Keratinocyte (primary cell): ENCODE results near the gene ARHGAP22. TPM values are rescaled to one million over a fixed set of nuclear protein-coding genes. Genes with fewer than 3 reads are reported as not detected.

Experiments used
- DNase-seq: peaks from one replicate; pipeline ENCODE4 v3.0.0-alpha.2; 2011; ENCODE audit warnings: low read depth, missing footprints, low spot score
- FAIRE-seq: peaks from 2 replicates; lab custom pipeline; 2011; peaks lifted over from hg19 to GRCh38; lab: Jason Lieb, UNC
- H2AFZ ChIP-seq: 2 replicates; pipeline ENCODE4 v1.6.0; 2012; ENCODE audit warnings: low read length, control low read depth, inconsistent platforms; ENCODE audit not compliant: control insufficient read depth
- H3K27ac ChIP-seq: 2 replicates; pipeline ENCODE4 v1.5.1; 2011; ENCODE audit warnings: low read length; ENCODE audit not compliant: control insufficient read depth, insufficient read depth
- H3K27me3 ChIP-seq: 3 replicates; pipeline ENCODE4 v1.6.0; 2011; ENCODE audit warnings: low read length; ENCODE audit not compliant: control insufficient read depth, insufficient read depth; ENCODE audit errors: extremely low read depth
- H3K36me3 ChIP-seq, 2 experiments: 2 replicates in 1 of 2; 3 replicates in 1 of 2; pipeline ENCODE4 v1.5.1; 2011; ENCODE audit warnings: low read length in 2 of 2, mild to moderate bottlenecking in 1 of 2; ENCODE audit not compliant: control insufficient read depth in 2 of 2, insufficient read depth in 2 of 2; ENCODE audit errors: extremely low read depth in 1 of 2
- H3K4me1 ChIP-seq: 3 replicates; pipeline ENCODE4 v1.5.1; 2011; ENCODE audit warnings: low read length; ENCODE audit not compliant: control insufficient read depth, insufficient read depth; ENCODE audit errors: extremely low read depth
- H3K4me2 ChIP-seq: 3 replicates; pipeline ENCODE4 v1.6.0; 2011; ENCODE audit warnings: low read depth, low read length; ENCODE audit not compliant: control insufficient read depth, insufficient read depth; ENCODE audit errors: extremely low read depth
- H3K4me3 ChIP-seq, 3 experiments: fragments of 200-600 bp in 1 of 3; sonication (generic) in 1 of 3; 2 replicates in 2 of 3; 3 replicates in 1 of 3; pipeline ENCODE4 v1.5.1; 2011 to 2016; ENCODE audit warnings: low read length in 3 of 3, mild to moderate bottlenecking in 3 of 3, control low read depth in 2 of 3, inconsistent platforms in 1 of 3, low read depth in 1 of 3, mixed read lengths in 1 of 3, mixed run types in 1 of 3, moderate library complexity in 1 of 3; ENCODE audit not compliant: control insufficient read depth in 2 of 3, insufficient read depth in 2 of 3; ENCODE audit errors: extremely low read depth in 1 of 3
- H3K79me2 ChIP-seq: 2 replicates; pipeline ENCODE4 v1.6.0; 2012; ENCODE audit warnings: low read length; ENCODE audit not compliant: control insufficient read depth, insufficient read depth
- H3K9ac ChIP-seq: 3 replicates; pipeline ENCODE4 v1.6.0; 2011; ENCODE audit warnings: low read length; ENCODE audit not compliant: control insufficient read depth, insufficient read depth; ENCODE audit errors: extremely low read depth
- H3K9me1 ChIP-seq: 3 replicates; pipeline ENCODE4 v1.6.0; 2011; ENCODE audit warnings: low read length; ENCODE audit not compliant: control insufficient read depth, insufficient read depth; ENCODE audit errors: extremely low read depth
- H3K9me3 ChIP-seq: 2 replicates; pipeline ENCODE4 v1.5.1; 2012; ENCODE audit warnings: low read depth, low read length; ENCODE audit not compliant: control insufficient read depth
- H4K20me1 ChIP-seq: 3 replicates; pipeline ENCODE4 v1.6.0; 2011; ENCODE audit warnings: low read length; ENCODE audit not compliant: control insufficient read depth, insufficient read depth; ENCODE audit errors: extremely low read depth
- CTCF ChIP-seq, 3 experiments: IDR thresholded peaks in 1 of 3; conservative IDR thresholded peaks in 1 of 3; optimal IDR thresholded peaks in 1 of 3; 2 replicates in 2 of 3; 3 replicates in 1 of 3; pipeline versions ENCODE3 to v1.5.1; 2011; ENCODE audit warnings: low read length in 3 of 3, mild to moderate bottlenecking in 3 of 3, moderate library complexity in 2 of 3, control low read depth in 1 of 3, inconsistent platforms in 1 of 3; ENCODE audit not compliant: insufficient read depth in 2 of 3; ENCODE audit errors: extremely low read depth in 1 of 3
- EZH2 ChIP-seq: IDR thresholded peaks from one replicate; pipeline ENCODE4 v1.6.1; 2012; ENCODE audit warnings: inconsistent platforms, mild to moderate bottlenecking, low read length, moderate library complexity
- dilution Hi-C: fragments of 300-500 bp; cut with MboI; formaldehyde crosslinking; loops from one replicate; pipeline ENCODE4 v1.7.0; 2020; ENCODE audit warnings: low sequenced_read_pairs; ENCODE audit not compliant: extremely low pct_ligation_motif_present
- polyA plus RNA-seq, 5 experiments: library from polyadenylated mRNA; depleted of rRNA in 3 of 5; stranded (reverse) in 3 of 5; stranded (forward) in 1 of 5; unstranded in 1 of 5; fragments of >200 nt; gene quantifications; 1 replicate in 1 of 5; 2 replicates in 3 of 5; 3 replicates in 1 of 5; pipeline versions ENCODE4 v1.2.1 to v1.2.3, GENCODE V29; 2011 to 2012; ENCODE audit warnings: missing spikeins in 2 of 5, low read depth in 1 of 5, low replicate concordance in 1 of 5

Gene ARHGAP22
- polyA plus RNA-seq, 1 donor (not counting 4 experiments of a cell fraction or from before 2014, with no cell fraction given): 4.9 TPM

- Histone ChIP-seq H4K20me1 (no peaks in the 10 kb centered on the region), H3K4me3 (no peak overlapping the region), H3K9ac (no peak overlapping the region), H3K4me2 (no peak overlapping the region), H3K9me3 (no peaks in the 10 kb centered on the region), H3K27me3 (no peaks in the 10 kb centered on the region), H3K27ac (no peak overlapping the region), H2AFZ (no peak overlapping the region), H3K4me1 (peaks cover 22% of the 10 kb centered on the region), H3K36me3 (no peaks in the 10 kb centered on the region), H3K9me1 (no peaks in the 10 kb centered on the region), H3K79me2 (no peaks in the 10 kb centered on the region)
- no peak for FAIRE-seq
- dilution Hi-C loops: no loop called here
- TF ChIP-seq CTCF (optimal IDR thresholded peaks at IDR 0.05 in 1 of 3, IDR thresholded peaks at IDR 0.05 in 1 of 3, conservative IDR thresholded peaks at IDR 0.05 in 1 of 3; ENCODE audit: extremely low read depth in 1 of 3, insufficient read depth in 2 of 3, low read length in 3 of 3): no peak
- TF ChIP-seq EZH2: no peak
- no peak for DNase-seq
Measured at GRCh38 chr10:48498940-48499510, 105.8 kb downstream of the ARHGAP22 start.

- H3K4me3 ChIP-seq: no peak overlapping the region
- H3K27me3 ChIP-seq: no peaks in the 10 kb centered on the region
- no peak overlapping the region for H3K27ac ChIP-seq
- H3K4me2 ChIP-seq: no peak overlapping the region
- no peaks in the 10 kb centered on the region for H3K9me1 ChIP-seq
- H3K9me3 ChIP-seq: no peaks in the 10 kb centered on the region
- DNase-seq (no peak), FAIRE-seq (no peak)
- H4K20me1 ChIP-seq: no peaks in the 10 kb centered on the region
- no peaks in the 10 kb centered on the region for H3K36me3 ChIP-seq
- H3K4me1 ChIP-seq: peaks cover 31% of the 10 kb centered on the region
- dilution Hi-C loops: no loop called here
- no peaks in the 10 kb centered on the region for H3K79me2 ChIP-seq
- no peak overlapping the region for H2AFZ ChIP-seq
- no peak overlapping the region for H3K9ac ChIP-seq
- no peak for TF ChIP-seq EZH2
- no peak for TF ChIP-seq CTCF (optimal IDR thresholded peaks at IDR 0.05 in 1 of 3, IDR thresholded peaks at IDR 0.05 in 1 of 3, conservative IDR thresholded peaks at IDR 0.05 in 1 of 3; ENCODE audit: extremely low read depth in 1 of 3, insufficient read depth in 2 of 3, low read length in 3 of 3)
Measured at GRCh38 chr10:48497780-48498770, 106.8 kb downstream of the ARHGAP22 start.
